Keratinocyte (primary cell): ENCODE measurements around the gene PTBP3.

Experiments used
- CTCF ChIP-seq, 3 experiments: IDR thresholded peaks in 1 of 3; conservative IDR thresholded peaks in 1 of 3; optimal IDR thresholded peaks in 1 of 3; 2 replicates in 2 of 3; 3 replicates in 1 of 3; pipeline versions ENCODE3 to v1.5.1; 2011; ENCODE audit warnings: low read length in 3 of 3, mild to moderate bottlenecking in 3 of 3, moderate library complexity in 2 of 3, control low read depth in 1 of 3, inconsistent platforms in 1 of 3; ENCODE audit not compliant: insufficient read depth in 2 of 3; ENCODE audit errors: extremely low read depth in 1 of 3
- EZH2 ChIP-seq: IDR thresholded peaks from one replicate; pipeline ENCODE4 v1.6.1; 2012; ENCODE audit warnings: inconsistent platforms, mild to moderate bottlenecking, low read length, moderate library complexity

DNA sequence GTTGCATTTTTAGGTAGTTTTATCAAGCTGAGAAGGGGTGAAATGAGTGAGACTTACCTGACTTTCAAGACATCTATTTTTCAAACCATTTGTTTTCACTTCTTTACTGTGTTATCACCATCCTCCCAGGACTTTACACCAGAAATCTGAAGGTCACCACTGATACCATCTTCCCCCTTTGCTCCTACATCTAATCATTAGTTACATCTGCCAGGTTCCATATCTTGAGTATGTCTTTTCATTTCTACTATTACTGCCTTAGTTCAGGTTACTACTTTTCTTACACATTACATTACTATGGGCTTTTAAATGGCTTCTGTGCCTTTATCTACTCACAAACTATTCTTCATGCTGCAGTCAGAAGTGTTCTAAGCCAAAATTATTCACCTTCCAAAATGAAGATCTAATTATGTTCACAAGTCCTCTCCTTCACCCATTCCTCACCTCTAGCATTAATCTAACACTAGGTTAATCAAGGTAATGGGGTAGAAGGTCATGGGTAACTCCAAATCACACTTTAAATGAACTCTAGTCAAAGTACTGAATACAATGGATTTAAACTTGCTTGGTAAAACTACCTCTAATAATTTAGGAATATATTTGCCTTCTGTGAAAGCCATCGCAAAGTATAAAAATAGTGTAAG lies 44.4 kb upstream of the PTBP3 start:
- TF ChIP-seq CTCF (optimal IDR thresholded peaks at IDR 0.05 in 1 of 3, IDR thresholded peaks at IDR 0.05 in 1 of 3, conservative IDR thresholded peaks at IDR 0.05 in 1 of 3; ENCODE audit: extremely low read depth in 1 of 3, insufficient read depth in 2 of 3, low read length in 3 of 3) = no peak
- no peak for TF ChIP-seq EZH2
